ENCODE measurements around the gene USHBP1.

- TF ChIP-seq CUX1 (IDR thresholded peaks at IDR 0.05; ENCODE audit: insufficient replicate concordance, low read depth, low read length) (no peak), RFX5 (IDR thresholded peaks at IDR 0.05; ENCODE audit: low read depth, low read length) (no peak)
These were observed 19.7 kb downstream of the USHBP1 start for GRCh38 chr19:17244618-17245534.

Data from GM12878 (cell line).